Measurements from ENCODE around the gene FOXO6. TPM values are rescaled to one million over a fixed set of nuclear protein-coding genes. Genes with fewer than 3 reads are reported as not detected.
A peak's percentile ranks its signal among the peaks of the same experiment; 100 is the strongest.

Gene FOXO6
- polyA plus RNA-seq (2014; cell fraction: cytosol; rRNA removed) = 4.4 and 4.8 TPM in 2 replicates
- 0.61 and 2.0 TPM in 2 replicates for polyA plus RNA-seq (2014; cell fraction: nucleus; rRNA removed)

GRCh38 chr1:41360786-41361494 is at the start of gene FOXO6:
FOXO6 (plus strand) TSS chr1:41361434.
- DNase-seq (ENCODE audit: low spot score) = peak; percentile 96

- DNase-seq (ENCODE audit: low spot score) = no peak
These were observed 48.1 kb upstream of the FOXO6 start for GRCh38 chr1:41312991-41313645.

GRCh38 chr1:41313661-41314131 is 47.5 kb upstream of the FOXO6 start:
- DNase-seq (ENCODE audit: low spot score) = peak; percentile 40

- no peak for DNase-seq (ENCODE audit: low spot score)
These were observed 46.7 kb upstream of the FOXO6 start for GRCh38 chr1:41314376-41315145.

GRCh38 chr1:41315146-41315822 is 46.0 kb upstream of the FOXO6 start:
- no peak for DNase-seq (ENCODE audit: low spot score)

GRCh38 chr1:41315871-41316270 is 45.4 kb upstream of the FOXO6 start:
- DNase-seq (ENCODE audit: low spot score) = no peak

- DNase-seq (ENCODE audit: low spot score) = no peak
These were observed 43.9 kb upstream of the FOXO6 start for GRCh38 chr1:41317361-41317760.

GRCh38 chr1:41318135-41318534 is 43.1 kb upstream of the FOXO6 start:
- no peak for DNase-seq (ENCODE audit: low spot score)

- no peak for DNase-seq (ENCODE audit: low spot score)
These were observed 42.0 kb upstream of the FOXO6 start for GRCh38 chr1:41319106-41319755.

GRCh38 chr1:41319807-41320711 is 41.2 kb upstream of the FOXO6 start:
- peak; percentile 29 for DNase-seq (ENCODE audit: low spot score)

- no peak for DNase-seq (ENCODE audit: low spot score)
These were observed 40.1 kb upstream of the FOXO6 start for GRCh38 chr1:41320895-41321676.

GRCh38 chr1:41322101-41322661 is 39.1 kb upstream of the FOXO6 start:
- DNase-seq (ENCODE audit: low spot score) = no peak

GRCh38 chr1:41322835-41323234 is 38.4 kb upstream of the FOXO6 start:
- DNase-seq (ENCODE audit: low spot score) = peak; percentile 47

GRCh38 chr1:41323243-41323642 is 38.0 kb upstream of the FOXO6 start:
- DNase-seq (ENCODE audit: low spot score) = no peak

GRCh38 chr1:41325801-41326200 is 35.4 kb upstream of the FOXO6 start:
- no peak for DNase-seq (ENCODE audit: low spot score)

GRCh38 chr1:41327383-41327999 is 33.7 kb upstream of the FOXO6 start:
- no peak for DNase-seq (ENCODE audit: low spot score)

GRCh38 chr1:41328001-41328615 is 33.1 kb upstream of the FOXO6 start:
- no peak for DNase-seq (ENCODE audit: low spot score)

All from SK-N-DZ (cell line).